Measurements from ENCODE around the gene C19orf33. TPM values are rescaled to one million over a fixed set of nuclear protein-coding genes. Genes with fewer than 3 reads are reported as not detected.
"Not testable (repeated sequence)": the region's sequence is repeated elsewhere in the genome, so short reads cannot be mapped to it uniquely, and the experiment has no call there.

C19orf33 gene
- total RNA-seq, 2 experiments from 2014 or later = not detected

DNA sequence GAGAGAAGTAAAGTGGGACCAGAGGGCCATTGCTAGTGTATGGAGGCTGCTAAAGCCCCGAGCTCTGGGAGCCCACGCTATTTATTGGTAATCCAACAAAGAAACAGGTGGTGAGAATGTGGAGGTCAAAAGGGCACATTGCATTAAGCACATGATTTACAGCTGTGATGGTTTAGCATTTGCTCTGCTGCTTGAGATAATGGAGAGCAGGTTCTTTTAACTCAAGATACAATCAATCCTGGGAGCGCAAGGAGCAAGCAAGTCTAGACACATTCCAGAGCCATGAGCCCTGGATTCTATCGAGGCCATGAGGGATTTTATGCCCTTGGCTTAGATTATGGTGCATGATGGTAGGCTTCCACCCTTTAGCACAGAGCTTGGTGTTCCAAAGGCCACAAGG lies 35.0 kb downstream of the C19orf33 start:
- H3K36me3 Mint-ChIP-seq (ENCODE audit: low read depth); H3K4me3 Mint-ChIP-seq; H3K27ac Mint-ChIP-seq; H3K27me3 Mint-ChIP-seq; DNase-seq; H3K9me3 Mint-ChIP-seq: not testable (repeated sequence)
- peaks cover 20% of the 10 kb centered on the region for H3K4me1 Mint-ChIP-seq
- POLR2A ChIA-PET = interaction anchor here (0.7 kb wide), 1 partner anchor 111 kb away, joined by 6 read pairs; no protein-coding TSS in a partner anchor
- CTCF ChIA-PET = interaction anchor here (0.6 to 1.4 kb wide), 3 partner anchors 14 to 784 kb away, joined by 3 to 7 read pairs (median 4); partner anchors contain the start of gene FAM98C

DNA sequence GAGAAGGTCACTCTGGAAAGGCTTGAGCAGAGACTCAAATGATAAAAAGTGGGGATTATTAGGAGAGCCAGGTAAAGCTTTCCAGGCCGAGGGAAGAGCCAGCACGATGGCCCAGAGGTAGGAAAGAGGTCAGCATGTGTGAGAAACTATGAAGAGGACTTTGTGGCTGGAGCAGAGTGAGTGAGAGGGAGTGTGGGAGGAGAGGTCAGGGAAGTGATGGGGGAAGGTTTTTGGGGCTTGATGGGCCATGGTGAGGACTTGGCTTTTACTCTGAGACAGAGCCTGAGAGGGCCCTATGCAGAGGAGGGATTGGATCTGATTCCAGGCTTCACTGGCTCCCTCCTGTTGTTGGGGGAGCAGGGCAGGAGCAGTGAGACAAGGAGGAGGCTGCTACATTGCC lies 36.9 kb downstream of the C19orf33 start:
- no peaks in the 10 kb centered on the region for H3K27me3 Mint-ChIP-seq
- no peaks in the 10 kb centered on the region for H3K9me3 Mint-ChIP-seq
- CTCF ChIA-PET = no interaction called here
- no peak overlapping the region for H3K4me3 Mint-ChIP-seq
- peaks cover 17% of the 10 kb centered on the region for H3K4me1 Mint-ChIP-seq
- POLR2A ChIA-PET = no interaction called here
- H3K36me3 Mint-ChIP-seq (ENCODE audit: low read depth) = no peaks in the 10 kb centered on the region
- peak overlapping the region; percentile 7 for H3K27ac Mint-ChIP-seq
- DNase-seq = no peak

DNA sequence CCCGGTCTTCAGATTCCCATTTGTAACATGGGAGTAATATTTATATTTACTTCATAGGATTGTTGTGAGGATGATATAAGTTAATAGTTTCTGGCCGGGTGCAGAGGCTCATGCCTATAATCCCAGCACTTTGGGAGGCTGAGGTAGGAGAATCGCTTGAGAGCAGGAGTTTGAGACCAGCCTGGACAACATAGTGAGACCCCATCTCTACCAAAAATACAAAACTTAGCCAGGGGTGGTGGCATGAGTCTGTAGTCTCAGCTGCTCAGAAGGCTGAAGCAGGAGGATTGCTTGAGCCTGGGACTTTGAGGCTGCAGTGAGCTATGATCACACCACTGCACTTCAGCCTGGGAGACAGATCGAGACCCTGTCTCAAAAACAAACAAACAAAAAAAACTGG lies 42.8 kb downstream of the C19orf33 start:
- H3K4me1 Mint-ChIP-seq = no peaks in the 10 kb centered on the region
- H3K27me3 Mint-ChIP-seq = no peaks in the 10 kb centered on the region
- CTCF ChIA-PET = interaction anchor here (1.3 to 1.5 kb wide), 4 partner anchors 9 to 78 kb away, joined by 3 to 7 read pairs (median 3); partner anchors contain the start of genes CATSPERG and FAM98C
- no peak overlapping the region for H3K4me3 Mint-ChIP-seq
- H3K9me3 Mint-ChIP-seq = no peaks in the 10 kb centered on the region
- DNase-seq = no peak
- POLR2A ChIA-PET = no interaction called here
- H3K27ac Mint-ChIP-seq = no peak overlapping the region
- no peaks in the 10 kb centered on the region for H3K36me3 Mint-ChIP-seq (ENCODE audit: low read depth)

DNA sequence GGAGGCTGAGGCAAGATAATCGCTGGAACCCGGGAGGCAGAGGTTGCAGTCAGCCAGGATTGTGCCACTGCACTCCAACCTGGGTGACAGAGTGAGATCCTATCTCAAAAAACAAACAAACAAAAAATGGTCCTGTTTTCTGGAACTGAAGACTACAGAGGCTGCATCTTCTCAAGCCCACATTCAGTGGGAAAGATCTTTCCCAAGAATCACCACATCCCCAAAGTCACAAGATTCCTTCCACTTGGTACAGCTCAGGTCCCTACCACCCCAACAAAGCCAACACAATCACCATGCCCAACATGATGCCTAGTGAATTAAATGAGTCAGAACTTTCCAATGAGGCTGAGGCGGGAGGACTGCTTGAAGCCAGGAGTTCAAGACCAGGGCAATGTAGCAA lies 46.8 kb downstream of the C19orf33 start:
- DNase-seq = no peak
- CTCF ChIA-PET = no interaction called here
- H3K36me3 Mint-ChIP-seq (ENCODE audit: low read depth) = no peaks in the 10 kb centered on the region
- H3K27ac Mint-ChIP-seq = no peak overlapping the region
- H3K9me3 Mint-ChIP-seq = no peaks in the 10 kb centered on the region
- POLR2A ChIA-PET = no interaction called here
- H3K4me1 Mint-ChIP-seq = no peaks in the 10 kb centered on the region
- H3K4me3 Mint-ChIP-seq = no peak overlapping the region
- no peaks in the 10 kb centered on the region for H3K27me3 Mint-ChIP-seq

DNA sequence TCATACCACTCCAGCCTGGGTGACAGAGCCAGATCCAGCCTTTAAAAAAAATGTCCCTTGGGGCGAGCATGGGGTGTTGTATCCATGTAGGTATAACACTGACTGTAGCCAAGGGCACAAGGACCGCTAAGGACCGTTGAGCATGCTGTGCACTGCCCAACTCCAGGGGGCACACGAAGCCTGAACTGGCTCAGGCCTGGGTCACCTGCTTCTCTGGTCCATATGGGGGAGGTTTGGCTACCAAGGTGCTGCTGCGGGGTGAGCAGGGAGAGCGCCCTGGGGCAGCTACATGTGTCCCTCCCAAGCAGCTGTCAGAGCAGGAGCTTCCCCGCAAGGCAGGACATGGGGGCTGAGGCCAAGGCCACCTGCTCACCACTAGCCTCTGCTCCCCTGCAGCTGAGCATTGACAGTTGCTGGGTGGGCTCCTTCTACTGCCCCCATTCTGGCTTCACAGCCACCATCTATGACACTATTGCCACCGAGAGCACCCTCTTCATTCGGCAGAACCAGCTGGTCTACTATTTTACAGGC lies 47.9 kb downstream of the C19orf33 start:
- Mint-ChIP-seq H3K27ac (no peak overlapping the region), H3K4me3 (no peak overlapping the region), H3K27me3 (peaks cover 2% of the 10 kb centered on the region), H3K4me1 (no peaks in the 10 kb centered on the region), H3K9me3 (no peaks in the 10 kb centered on the region), H3K36me3 (ENCODE audit: low read depth) (no peaks in the 10 kb centered on the region)
- ChIA-PET CTCF (interaction anchor here (0.5 to 2.0 kb wide), 2 partner anchors 13 to 143 kb away, joined by 3 to 4 read pairs; no protein-coding TSS in a partner anchor), POLR2A (no interaction called here)
- no peak for DNase-seq

DNA sequence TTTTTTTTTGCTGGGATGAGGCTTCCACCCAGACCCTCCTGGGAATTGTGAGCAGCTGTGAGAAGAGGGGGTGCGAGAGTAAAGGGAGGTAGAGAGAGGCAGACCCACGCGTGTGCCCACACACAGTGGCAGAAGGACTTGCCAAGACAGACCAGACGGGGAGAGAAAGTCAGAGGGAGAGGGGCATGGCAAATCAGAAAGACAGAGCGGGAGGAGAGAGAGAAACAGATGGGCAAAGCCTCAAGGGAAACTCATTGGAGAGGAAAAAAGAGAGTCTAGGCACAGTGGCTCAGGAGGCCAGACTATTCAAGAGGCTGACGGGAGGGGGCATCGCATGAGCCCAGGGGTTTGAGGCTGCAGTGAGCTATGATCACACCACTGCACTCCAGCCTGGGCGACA lies 48.6 kb downstream of the C19orf33 start:
- H3K4me3 Mint-ChIP-seq = no peak overlapping the region
- ChIA-PET POLR2A (no interaction called here), CTCF (interaction anchor here (0.5 to 2.0 kb wide), 2 partner anchors 14 to 142 kb away, joined by 3 to 4 read pairs; no protein-coding TSS in a partner anchor)
- no peaks in the 10 kb centered on the region for H3K4me1 Mint-ChIP-seq
- no peaks in the 10 kb centered on the region for H3K9me3 Mint-ChIP-seq
- H3K27me3 Mint-ChIP-seq = peaks cover 2% of the 10 kb centered on the region
- no peaks in the 10 kb centered on the region for H3K36me3 Mint-ChIP-seq (ENCODE audit: low read depth)
- no peak for DNase-seq
- no peak overlapping the region for H3K27ac Mint-ChIP-seq

Other genes with a start within 250 kb of the C19orf33 start
- gene DPF1, start 80.0 kb upstream of the C19orf33 start, total RNA-seq = under 1 TPM; 0.12 to 0.20 TPM
- gene PPP1R14A, start 47.9 kb upstream of the C19orf33 start, total RNA-seq = not detected
- 1 to 10 TPM; 8.9 to 9.3 TPM for gene SPINT2, start 39.7 kb upstream of the C19orf33 start, total RNA-seq
- gene YIF1B, start 11.7 kb downstream of the C19orf33 start, total RNA-seq = 10 to 100 TPM; 63.1 to 72.4 TPM
- gene KCNK6, start 15.6 kb downstream of the C19orf33 start, total RNA-seq = 10 to 100 TPM; 12.6 to 14.0 TPM
- 1 to 10 TPM; 4.2 to 5.6 TPM for gene CATSPERG, start 31.6 kb downstream of the C19orf33 start, total RNA-seq
- gene PSMD8, start 70.3 kb downstream of the C19orf33 start, total RNA-seq = 100 to 1,000 TPM; 178 to 186 TPM
- not detected for gene GGN, start 83.8 kb downstream of the C19orf33 start, total RNA-seq
- gene SPRED3, start 84.4 kb downstream of the C19orf33 start, total RNA-seq = 1 to 10 TPM; 1.2 to 1.8 TPM
- gene FAM98C, start 98.8 kb downstream of the C19orf33 start, total RNA-seq = 10 to 100 TPM; 27.5 to 37.2 TPM
- 1 to 10 TPM; 2.6 to 3.8 TPM for gene RASGRP4, start 122.0 kb downstream of the C19orf33 start, total RNA-seq
- gene RYR1, start 129.4 kb downstream of the C19orf33 start, total RNA-seq = 1 to 10 TPM in 1 of 2 experiments, under 1 TPM in 1; 0.79 to 1.0 TPM